SK-N-SH treated with all-trans-retinoic acid at 6 μM for 48 hours (cell line): ENCODE data around the gene MPLKIP.
"Not testable (repeated sequence)": the region's sequence is repeated elsewhere in the genome, so short reads cannot be mapped to it uniquely, and the experiment has no call there.

ENCODE experiments used
- BACH2 ChIP-seq: fragments of 250-450 bp; sonication (Bioruptor Pico); IDR thresholded peaks from 2 replicates; pipeline ENCODE4 v1.9.0; 2021; ENCODE audit warnings: mild to moderate bottlenecking, borderline replicate concordance
- CREB5 ChIP-seq: fragments of 250-450 bp; sonication (Bioruptor Pico); IDR thresholded peaks from 2 replicates; pipeline ENCODE4 v1.5.1; 2020; ENCODE audit warnings: low read depth, mild to moderate bottlenecking, moderate library complexity
- ESRRG ChIP-seq: fragments of 250-450 bp; sonication (Bioruptor Pico); IDR thresholded peaks from 2 replicates; pipeline ENCODE4 v1.6.1; 2021; ENCODE audit warnings: mild to moderate bottlenecking
- ISL1 ChIP-seq: fragments of 250-450 bp; sonication (Bioruptor Pico); IDR thresholded peaks from 2 replicates; pipeline ENCODE4 v2.1.2; 2022; ENCODE audit warnings: mild to moderate bottlenecking, moderate library complexity
- PPARA ChIP-seq: fragments of 250-450 bp; sonication (Bioruptor Pico); IDR thresholded peaks from 2 replicates; pipeline ENCODE4 v1.5.0; 2020; ENCODE audit warnings: mild to moderate bottlenecking, borderline replicate concordance
- RARB ChIP-seq: fragments of 250-450 bp; sonication (Bioruptor Pico); IDR thresholded peaks from 2 replicates; pipeline ENCODE4 v1.8.0; 2021; ENCODE audit warnings: mild to moderate bottlenecking, moderate library complexity
- TCF4 ChIP-seq: fragments of 250-450 bp; sonication (Bioruptor Pico); IDR thresholded peaks from 2 replicates; pipeline ENCODE4 v1.8.0; 2021; ENCODE audit warnings: mild to moderate bottlenecking, moderate library complexity, borderline replicate concordance
- TOX ChIP-seq: fragments of 250-450 bp; sonication (Bioruptor Pico); IDR thresholded peaks from 2 replicates; pipeline ENCODE4 v1.8.0; 2021; ENCODE audit warnings: mild to moderate bottlenecking, moderate library complexity, borderline replicate concordance
- ZFP3 ChIP-seq: fragments of 250-450 bp; sonication (Bioruptor Pico); IDR thresholded peaks from 2 replicates; pipeline ENCODE4 v1.5.0; 2020; ENCODE audit warnings: mild to moderate bottlenecking, moderate library complexity
- ZFP30 ChIP-seq: fragments of 450-650 bp; formaldehyde crosslinking; IDR thresholded peaks from 2 replicates; pipeline ENCODE4 v1.5.0; 2022; ENCODE audit warnings: mild to moderate bottlenecking, moderate library complexity
- ZNF70 ChIP-seq: fragments of 450-650 bp; formaldehyde crosslinking; IDR thresholded peaks from 2 replicates; pipeline ENCODE4 v1.5.0; 2020; ENCODE audit warnings: mild to moderate bottlenecking, moderate library complexity
- ZNF8 ChIP-seq: fragments of 450-650 bp; formaldehyde crosslinking; IDR thresholded peaks from 2 replicates; pipeline ENCODE4 v1.5.0; 2020; ENCODE audit warnings: mild to moderate bottlenecking, moderate library complexity
- TF ChIP-seq, protein P1 (sequence below): fragments of 250-450 bp; sonication (Bioruptor Pico); IDR thresholded peaks from 2 replicates; pipeline ENCODE4 v1.8.0; 2020; ENCODE audit warnings: mild to moderate bottlenecking, moderate library complexity, borderline replicate concordance

- not testable (repeated sequence) for TF ChIP-seq BACH2 (CRISPR knock-in tag); ISL1 (CRISPR knock-in tag); ZFP30 (CRISPR knock-in tag); ZNF8 (CRISPR knock-in tag); ESRRG (CRISPR knock-in tag); RARB (CRISPR knock-in tag); TCF4 (CRISPR knock-in tag); TOX (CRISPR knock-in tag); ZNF70 (CRISPR knock-in tag); ZFP3; CREB5 (CRISPR knock-in tag); PPARA
- TF ChIP-seq, protein P1, sequence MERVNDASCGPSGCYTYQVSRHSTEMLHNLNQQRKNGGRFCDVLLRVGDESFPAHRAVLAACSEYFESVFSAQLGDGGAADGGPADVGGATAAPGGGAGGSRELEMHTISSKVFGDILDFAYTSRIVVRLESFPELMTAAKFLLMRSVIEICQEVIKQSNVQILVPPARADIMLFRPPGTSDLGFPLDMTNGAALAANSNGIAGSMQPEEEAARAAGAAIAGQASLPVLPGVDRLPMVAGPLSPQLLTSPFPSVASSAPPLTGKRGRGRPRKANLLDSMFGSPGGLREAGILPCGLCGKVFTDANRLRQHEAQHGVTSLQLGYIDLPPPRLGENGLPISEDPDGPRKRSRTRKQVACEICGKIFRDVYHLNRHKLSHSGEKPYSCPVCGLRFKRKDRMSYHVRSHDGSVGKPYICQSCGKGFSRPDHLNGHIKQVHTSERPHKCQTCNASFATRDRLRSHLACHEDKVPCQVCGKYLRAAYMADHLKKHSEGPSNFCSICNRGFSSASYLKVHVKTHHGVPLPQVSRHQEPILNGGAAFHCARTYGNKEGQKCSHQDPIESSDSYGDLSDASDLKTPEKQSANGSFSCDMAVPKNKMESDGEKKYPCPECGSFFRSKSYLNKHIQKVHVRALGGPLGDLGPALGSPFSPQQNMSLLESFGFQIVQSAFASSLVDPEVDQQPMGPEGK (CRISPR knock-in tag), result not testable (repeated sequence)
These were observed 33.8 kb upstream of the MPLKIP start for GRCh38 chr7:40168266-40168665.
